PC-9 (cell line): ENCODE measurements around the gene PFKFB4. TPM values are rescaled to one million over a fixed set of nuclear protein-coding genes. Genes with fewer than 3 reads are reported as not detected.
A peak's percentile ranks its signal among the peaks of the same experiment; 100 is the strongest.

Experiments used
- BruUV-seq: library from RNA; stranded (reverse); fragments of 400-500 nt; replicated peaks from 2 replicates; lab custom pipeline; 2021; lab: Mats Ljungman, UMichigan
- CTCF ChIA-PET: fragments of 300-600 bp; sonication (Branson Sonifier 250); formaldehyde crosslinking; loops from one replicate; lab custom pipeline; 2022; ENCODE audit warnings: antibody characterized with exemption; lab: Charles Lee
- POLR2A ChIA-PET: fragments of 300-600 bp; sonication (Branson Sonifier 250); formaldehyde crosslinking; loops from one replicate; lab custom pipeline; 2022; ENCODE audit warnings: antibody characterized with exemption; ENCODE audit not compliant: unreplicated experiment; lab: Charles Lee
- DNase-seq, 2 experiments: peaks; one replicate each; pipeline versions ENCODE4 v3.0.0 to v3.0.0-alpha.2; 2015 to 2022; ENCODE audit warnings: mixed read lengths in 1 of 2
- H2AFZ ChIP-seq: fragments of 200-600 bp; sonication (generic); 2 replicates; pipeline ENCODE4 v1.8.1; 2017; ENCODE audit warnings: antibody characterized with exemption
- H3F3A ChIP-seq: fragments of 200-600 bp; sonication (generic); 2 replicates; pipeline ENCODE4 v1.8.1; 2017; ENCODE audit warnings: antibody characterized with exemption, mild to moderate bottlenecking, low read depth; ENCODE audit not compliant: insufficient read depth
- H3K27ac ChIP-seq: fragments of 200-600 bp; sonication (generic); 2 replicates; pipeline ENCODE4 v1.6.1; 2016; ENCODE audit warnings: mixed run types
- H3K27me3 ChIP-seq: fragments of 200-600 bp; sonication (generic); 2 replicates; pipeline ENCODE4 v1.6.1; 2016; ENCODE audit warnings: low read depth, mixed run types; ENCODE audit not compliant: insufficient read depth
- H3K36me3 ChIP-seq: fragments of 200-600 bp; sonication (generic); 2 replicates; pipeline ENCODE4 v1.6.1; 2016; ENCODE audit warnings: low read depth, mixed run types
- H3K4me1 ChIP-seq: fragments of 200-600 bp; sonication (generic); replicated peaks from 2 replicates; pipeline ENCODE4 v1.6.1; 2016; ENCODE audit warnings: mixed run types; ENCODE audit not compliant: insufficient read depth
- H3K4me2 ChIP-seq: fragments of 200-600 bp; sonication (generic); 2 replicates; pipeline ENCODE4 v1.6.1; 2017; ENCODE audit warnings: mixed run types
- H3K4me3 ChIP-seq: fragments of 200-600 bp; sonication (generic); 2 replicates; pipeline ENCODE4 v1.6.1; 2016; ENCODE audit warnings: mixed run types
- H3K79me2 ChIP-seq: fragments of 200-600 bp; sonication (generic); 2 replicates; pipeline ENCODE4 v1.6.1; 2017; ENCODE audit warnings: low read depth, mixed run types
- H3K9me2 ChIP-seq: fragments of 200-600 bp; sonication (generic); 2 replicates; pipeline ENCODE4 v1.8.1; 2017; ENCODE audit warnings: mild to moderate bottlenecking; ENCODE audit not compliant: insufficient read depth
- H3K9me3 ChIP-seq: fragments of 200-600 bp; sonication (generic); 2 replicates; pipeline ENCODE4 v1.8.1; 2016; ENCODE audit warnings: low read depth; ENCODE audit not compliant: insufficient read depth
- H4K20me1 ChIP-seq: fragments of 200-600 bp; sonication (generic); 2 replicates; pipeline ENCODE4 v1.8.1; 2017; ENCODE audit not compliant: insufficient read depth
- EZH2 ChIP-seq: fragments of 200-600 bp; sonication (generic); IDR thresholded peaks from 2 replicates; pipeline ENCODE4 v1.8.0; 2017; ENCODE audit warnings: antibody characterized with exemption, low read depth
- intact Hi-C: fragments of 100-400 bp; cut with micrococcal nuclease; formaldehyde crosslinking; loops from one replicate; pipeline ENCODE4 v1.10.0; 2022; ENCODE audit not compliant: unreplicated experiment
- total RNA-seq: library from RNA; stranded (reverse); gene quantifications from 2 replicates; pipeline ENCODE4 v1.2.3, GENCODE V29; 2021
- TF ChIP-seq, protein P1 (sequence below): fragments of 200-600 bp; sonication (generic); conservative IDR thresholded peaks from 2 replicates; pipeline ENCODE4 v1.6.1; 2017; ENCODE audit warnings: mixed run types, antibody characterized with exemption, mild to moderate bottlenecking, moderate library complexity

PFKFB4 gene
- total RNA-seq, 1 experiment from 2014 or later: 13.3 TPM

- CTCF ChIA-PET: interaction anchor here (0.6 to 0.7 kb wide), 4 partner anchors 122 to 431 kb away, joined by 3 to 4 read pairs (median 4); partner anchors contain the start of gene P4HTM
- no peaks in the 10 kb centered on the region for H4K20me1 ChIP-seq
- DNase-seq: peak in 1 of 2 experiments; percentile 52
- H3F3A ChIP-seq: peaks cover 17% of the 10 kb centered on the region; the same call in 1 of the 2 replicates
- intact Hi-C loops: loop anchor here (1.0 to 5.0 kb wide), 6 partner anchors 76 to 291 kb away; partner anchors contain the start of genes ATRIP, NCKIPSD and SLC26A6
- no TSS peak for BruUV-seq
- H3K9me3 ChIP-seq: no peaks in the 10 kb centered on the region
- no peaks in the 10 kb centered on the region for H3K36me3 ChIP-seq
- H2AFZ ChIP-seq: no peak overlapping the region
- H3K27me3 ChIP-seq: no peaks in the 10 kb centered on the region
- no peak overlapping the region for H3K27ac ChIP-seq
- H3K4me2 ChIP-seq: peak overlapping the region; percentile 79
- POLR2A ChIA-PET: interaction anchor here (0.6 kb wide), 1 partner anchor 24 kb away, joined by 7 read pairs; no protein-coding TSS in a partner anchor
- H3K79me2 ChIP-seq: no peaks in the 10 kb centered on the region
- no peak overlapping the region for H3K4me3 ChIP-seq
- TF ChIP-seq, protein P1, sequence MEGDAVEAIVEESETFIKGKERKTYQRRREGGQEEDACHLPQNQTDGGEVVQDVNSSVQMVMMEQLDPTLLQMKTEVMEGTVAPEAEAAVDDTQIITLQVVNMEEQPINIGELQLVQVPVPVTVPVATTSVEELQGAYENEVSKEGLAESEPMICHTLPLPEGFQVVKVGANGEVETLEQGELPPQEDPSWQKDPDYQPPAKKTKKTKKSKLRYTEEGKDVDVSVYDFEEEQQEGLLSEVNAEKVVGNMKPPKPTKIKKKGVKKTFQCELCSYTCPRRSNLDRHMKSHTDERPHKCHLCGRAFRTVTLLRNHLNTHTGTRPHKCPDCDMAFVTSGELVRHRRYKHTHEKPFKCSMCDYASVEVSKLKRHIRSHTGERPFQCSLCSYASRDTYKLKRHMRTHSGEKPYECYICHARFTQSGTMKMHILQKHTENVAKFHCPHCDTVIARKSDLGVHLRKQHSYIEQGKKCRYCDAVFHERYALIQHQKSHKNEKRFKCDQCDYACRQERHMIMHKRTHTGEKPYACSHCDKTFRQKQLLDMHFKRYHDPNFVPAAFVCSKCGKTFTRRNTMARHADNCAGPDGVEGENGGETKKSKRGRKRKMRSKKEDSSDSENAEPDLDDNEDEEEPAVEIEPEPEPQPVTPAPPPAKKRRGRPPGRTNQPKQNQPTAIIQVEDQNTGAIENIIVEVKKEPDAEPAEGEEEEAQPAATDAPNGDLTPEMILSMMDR: peak; percentile 52; the same call in 1 of the 2 replicates
- no peak for TF ChIP-seq EZH2
- peaks cover 21% of the 10 kb centered on the region for H3K4me1 ChIP-seq
- H3K9me2 ChIP-seq: no peaks in the 10 kb centered on the region
Measured at GRCh38 chr3:48558493-48559134, 2.0 kb upstream of the PFKFB4 start.

- intact Hi-C loops: loop anchor here (2.0 to 5.0 kb wide), 4 partner anchors 39 to 289 kb away; partner anchors contain the start of genes ATRIP and COL7A1
- H3K27me3 ChIP-seq: no peaks in the 10 kb centered on the region
- H4K20me1 ChIP-seq: no peaks in the 10 kb centered on the region
- no peaks in the 10 kb centered on the region for H3K36me3 ChIP-seq
- no peaks in the 10 kb centered on the region for H3K9me2 ChIP-seq
- ChIA-PET POLR2A (interaction anchor here (0.6 to 1.2 kb wide), 5 partner anchors 26 to 451 kb away, joined by 3 to 13 read pairs (median 8); partner anchors contain the start of genes IP6K2, SLC25A20 and WDR6), CTCF (interaction anchor here (0.6 to 1.5 kb wide), 4 partner anchors 11 to 120 kb away, joined by 3 to 32 read pairs (median 6); no protein-coding TSS in a partner anchor)
- H3K27ac ChIP-seq: no peak overlapping the region
- H3K9me3 ChIP-seq: no peaks in the 10 kb centered on the region
- peak overlapping the region; percentile 79 for H3K4me2 ChIP-seq
- peak overlapping the region; percentile 66 for H3K4me3 ChIP-seq
- TF ChIP-seq, protein P1: no peak
- TF ChIP-seq EZH2: no peak
- peaks cover 21% of the 10 kb centered on the region for H3K4me1 ChIP-seq
- peak overlapping the region; percentile 81; the same call in 1 of the 2 replicates for H2AFZ ChIP-seq
- no peaks in the 10 kb centered on the region for H3K79me2 ChIP-seq
- H3F3A ChIP-seq: peaks cover 12% of the 10 kb centered on the region; the same call in 1 of the 2 replicates
- no TSS peak for BruUV-seq
- no peak for DNase-seq
Measured at GRCh38 chr3:48555949-48556795, 431 bp downstream of the PFKFB4 start.
